Sigmoid colon (tissue), 4 donors: ENCODE data around the gene IL36RN.

Experiments used
- CTCF ChIP-seq, 4 experiments: fragments of 450-650 bp in 3 of 4; fragments of 200-600 bp in 1 of 4; IDR thresholded peaks; one replicate each; pipeline ENCODE4 v1.5.1; 2016 to 2019; ENCODE audit warnings: antibody characterized with exemption in 4 of 4, mild to moderate bottlenecking in 3 of 4, moderate library complexity in 2 of 4
- EP300 ChIP-seq, 4 donors: sonication (generic); formaldehyde crosslinking; IDR thresholded peaks; one replicate each; pipeline ENCODE4 v1.6.1; 2017; ENCODE audit warnings: antibody characterized with exemption in 4 of 4
- POLR2A ChIP-seq, 2 donors: fragments of 450-650 bp; IDR thresholded peaks; one replicate each; pipeline ENCODE4 v1.6.1; 2016; ENCODE audit warnings: antibody characterized with exemption in 2 of 2, mild to moderate bottlenecking in 2 of 2, moderate library complexity in 2 of 2

GRCh38 chr2:113075030-113075429 is 16.0 kb downstream of the IL36RN start:
- TF ChIP-seq CTCF (IDR thresholded peaks at IDR 0.05) (no peak), POLR2A (IDR thresholded peaks at IDR 0.05) (no peak), EP300 (IDR thresholded peaks at IDR 0.05) (no peak)
